H1 (cell line): ENCODE results near the gene GRIN2C. TPM values are rescaled to one million over a fixed set of nuclear protein-coding genes. Genes with fewer than 3 reads are reported as not detected.

Experiments used
- SUZ12 ChIP-seq: fragments of 200-600 bp; sonication (generic); IDR thresholded peaks from 2 replicates; pipeline ENCODE4 v1.6.1; 2012; ENCODE audit warnings: mild to moderate bottlenecking, inconsistent platforms, low read length, moderate library complexity, mixed read lengths
- polyA plus RNA-seq, 7 experiments: library from polyadenylated mRNA; depleted of rRNA in 3 of 7; stranded (reverse) in 5 of 7; unstranded in 2 of 7; fragments of >200 nt in 5 of 7; fragments of 200-250 nt in 2 of 7; gene quantifications; 1 replicate in 5 of 7; 2 replicates in 1 of 7; 4 replicates in 1 of 7; pipeline versions ENCODE4 v1.2.1 to v1.2.3, GENCODE V29; 2011 to 2013; ENCODE audit warnings: missing spikeins in 2 of 7, mixed read lengths in 2 of 7
- total RNA-seq: library from RNA; stranded (reverse); fragmentation: NEBNext Ultra II Directional; extraction: Animal tissue kit (Norgen Biotek cat#: 25700); gene quantifications from 2 replicates; pipeline ENCODE4 v1.2.1, GENCODE V29; 2021

GRIN2C gene
- total and polyA plus RNA-seq, 2 of the 8 experiments (the other 6 are each of a cell fraction or from before 2014, with no cell fraction given), result 0.06 to 0.07 TPM

- no peak for TF ChIP-seq SUZ12
- TF ChIP-seq, all 59 proteins: peak for 0
These were observed 25.9 kb downstream of the GRIN2C start (continued) for GRCh38 chr17:74833501-74834377.
